Measurements from ENCODE around the gene PITPNM2. TPM values are rescaled to one million over a fixed set of nuclear protein-coding genes. Genes with fewer than 3 reads are reported as not detected.

Gene PITPNM2
- polyA plus RNA-seq, 1 donor from 2014 or later, result 0.82 TPM

GRCh38 chr12:123148655-123149054 is 2.2 kb downstream of the PITPNM2 start:
- Histone ChIP-seq H3K27ac (ENCODE audit: low read length) (no peak overlapping the region), H3K27me3 (ENCODE audit: insufficient read depth, low read depth, low read length) (peaks cover 6% of the 10 kb centered on the region), H3F3A (ENCODE audit: insufficient read depth, low read length, poor library complexity, severe bottlenecking) (no peaks in the 10 kb centered on the region), H3K4me3 (ENCODE audit: low read length) (no peak overlapping the region), H4K20me1 (ENCODE audit: insufficient read depth) (no peaks in the 10 kb centered on the region), H3K4me2 (ENCODE audit: low read length) (no peak overlapping the region), H2AFZ (ENCODE audit: low read depth, low read length) (no peak overlapping the region), H3K9me3 (ENCODE audit: low read length) (no peaks in the 10 kb centered on the region), H3K9ac (ENCODE audit: low read length) (no peak overlapping the region), H3K79me2 (replicated peaks; ENCODE audit: insufficient read depth, low read length) (no peaks in the 10 kb centered on the region), H3K9me2 (ENCODE audit: insufficient read depth, low read length) (no peaks in the 10 kb centered on the region), H3K36me3 (ENCODE audit: insufficient read depth, low read length) (no peaks in the 10 kb centered on the region)
- TF ChIP-seq REST (IDR thresholded peaks at IDR 0.05; ENCODE audit: borderline replicate concordance), result no peak
- no peak for TF ChIP-seq CTCF (IDR thresholded peaks at IDR 0.05; ENCODE audit: poor library complexity, severe bottlenecking)
- no peak for TF ChIP-seq SMC3 (conservative IDR thresholded peaks at IDR 0.05; ENCODE audit: poor library complexity)

- Histone ChIP-seq H3K9ac (ENCODE audit: low read length) (no peak overlapping the region), H3K79me2 (replicated peaks; ENCODE audit: insufficient read depth, low read length) (no peaks in the 10 kb centered on the region), H3K27ac (ENCODE audit: low read length) (no peak overlapping the region), H3K4me3 (ENCODE audit: low read length) (no peak overlapping the region), H3F3A (ENCODE audit: insufficient read depth, low read length, poor library complexity, severe bottlenecking) (no peaks in the 10 kb centered on the region), H3K36me3 (ENCODE audit: insufficient read depth, low read length) (no peaks in the 10 kb centered on the region), H3K9me2 (ENCODE audit: insufficient read depth, low read length) (no peaks in the 10 kb centered on the region), H3K27me3 (ENCODE audit: insufficient read depth, low read depth, low read length) (peaks cover 6% of the 10 kb centered on the region), H4K20me1 (ENCODE audit: insufficient read depth) (no peaks in the 10 kb centered on the region), H3K4me2 (ENCODE audit: low read length) (no peak overlapping the region), H2AFZ (ENCODE audit: low read depth, low read length) (no peak overlapping the region), H3K9me3 (ENCODE audit: low read length) (no peaks in the 10 kb centered on the region)
- TF ChIP-seq TAF1 (IDR thresholded peaks at IDR 0.05; ENCODE audit: low read depth) (no peak), CTCF (IDR thresholded peaks at IDR 0.05; ENCODE audit: poor library complexity, severe bottlenecking) (no peak), EZH2 (IDR thresholded peaks at IDR 0.05; ENCODE audit: borderline replicate concordance, insufficient read depth, low read length, poor library complexity, severe bottlenecking) (no peak), MXI1 (conservative IDR thresholded peaks at IDR 0.05; ENCODE audit: poor library complexity, severe bottlenecking) (no peak), RAD21 (conservative IDR thresholded peaks at IDR 0.05) (no peak), POLR2AphosphoS5 (IDR thresholded peaks at IDR 0.05) (no peak), SMC3 (conservative IDR thresholded peaks at IDR 0.05; ENCODE audit: poor library complexity) (no peak), EP300 (conservative IDR thresholded peaks at IDR 0.05; ENCODE audit: poor library complexity, severe bottlenecking) (no peak), REST (IDR thresholded peaks at IDR 0.05; ENCODE audit: borderline replicate concordance) (no peak)
These were observed 2.7 kb downstream of the PITPNM2 start for GRCh38 chr12:123148223-123148622.
